ENCODE results near the gene B4GALT7.

DNA sequence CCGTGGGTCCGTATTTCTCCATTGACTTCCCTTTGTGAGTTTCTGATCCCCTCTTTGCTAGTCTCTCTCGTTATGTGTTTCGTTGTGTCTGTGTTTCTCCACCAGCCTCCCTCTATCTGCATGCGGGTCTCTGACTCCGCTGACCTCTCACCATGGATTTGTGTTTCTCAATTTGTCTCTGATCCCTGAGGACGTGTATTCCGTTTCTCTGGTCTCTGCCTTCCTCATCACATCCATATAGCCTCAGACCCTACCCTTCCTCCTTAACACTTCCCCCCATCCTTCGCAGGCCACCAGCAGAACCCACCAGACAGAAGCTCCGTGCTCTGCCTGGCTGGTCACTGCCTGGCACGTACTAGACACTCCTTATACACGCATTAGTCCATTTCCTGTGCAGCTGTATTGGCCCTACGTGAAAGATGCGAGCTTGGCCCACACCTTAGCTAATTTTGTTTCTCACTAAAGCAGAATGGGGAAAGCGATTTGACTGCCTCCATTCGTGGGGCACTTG is 631 bp downstream of the B4GALT7 start:
- TF ChIP-seq, protein P1, sequence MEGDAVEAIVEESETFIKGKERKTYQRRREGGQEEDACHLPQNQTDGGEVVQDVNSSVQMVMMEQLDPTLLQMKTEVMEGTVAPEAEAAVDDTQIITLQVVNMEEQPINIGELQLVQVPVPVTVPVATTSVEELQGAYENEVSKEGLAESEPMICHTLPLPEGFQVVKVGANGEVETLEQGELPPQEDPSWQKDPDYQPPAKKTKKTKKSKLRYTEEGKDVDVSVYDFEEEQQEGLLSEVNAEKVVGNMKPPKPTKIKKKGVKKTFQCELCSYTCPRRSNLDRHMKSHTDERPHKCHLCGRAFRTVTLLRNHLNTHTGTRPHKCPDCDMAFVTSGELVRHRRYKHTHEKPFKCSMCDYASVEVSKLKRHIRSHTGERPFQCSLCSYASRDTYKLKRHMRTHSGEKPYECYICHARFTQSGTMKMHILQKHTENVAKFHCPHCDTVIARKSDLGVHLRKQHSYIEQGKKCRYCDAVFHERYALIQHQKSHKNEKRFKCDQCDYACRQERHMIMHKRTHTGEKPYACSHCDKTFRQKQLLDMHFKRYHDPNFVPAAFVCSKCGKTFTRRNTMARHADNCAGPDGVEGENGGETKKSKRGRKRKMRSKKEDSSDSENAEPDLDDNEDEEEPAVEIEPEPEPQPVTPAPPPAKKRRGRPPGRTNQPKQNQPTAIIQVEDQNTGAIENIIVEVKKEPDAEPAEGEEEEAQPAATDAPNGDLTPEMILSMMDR (conservative IDR thresholded peaks at IDR 0.05; ENCODE audit: low read length), result no peak
- no peak for TF ChIP-seq EZH2phosphoT487 (IDR thresholded peaks at IDR 0.05; ENCODE audit: borderline replicate concordance)

Data from Loucy (cell line).